GM18873 (cell line): ENCODE data around the gene ANK2.

Experiments
- ATAC-seq: cut with Tn5 transposase; IDR thresholded peaks from one replicate; pipeline ENCODE4 v1.9.1; 2021; ENCODE audit warnings: mild to moderate bottlenecking, moderate library complexity, moderate number of reproducible peaks; ENCODE audit not compliant: unreplicated experiment, low FRiP score

The ANK2 gene

DNA sequence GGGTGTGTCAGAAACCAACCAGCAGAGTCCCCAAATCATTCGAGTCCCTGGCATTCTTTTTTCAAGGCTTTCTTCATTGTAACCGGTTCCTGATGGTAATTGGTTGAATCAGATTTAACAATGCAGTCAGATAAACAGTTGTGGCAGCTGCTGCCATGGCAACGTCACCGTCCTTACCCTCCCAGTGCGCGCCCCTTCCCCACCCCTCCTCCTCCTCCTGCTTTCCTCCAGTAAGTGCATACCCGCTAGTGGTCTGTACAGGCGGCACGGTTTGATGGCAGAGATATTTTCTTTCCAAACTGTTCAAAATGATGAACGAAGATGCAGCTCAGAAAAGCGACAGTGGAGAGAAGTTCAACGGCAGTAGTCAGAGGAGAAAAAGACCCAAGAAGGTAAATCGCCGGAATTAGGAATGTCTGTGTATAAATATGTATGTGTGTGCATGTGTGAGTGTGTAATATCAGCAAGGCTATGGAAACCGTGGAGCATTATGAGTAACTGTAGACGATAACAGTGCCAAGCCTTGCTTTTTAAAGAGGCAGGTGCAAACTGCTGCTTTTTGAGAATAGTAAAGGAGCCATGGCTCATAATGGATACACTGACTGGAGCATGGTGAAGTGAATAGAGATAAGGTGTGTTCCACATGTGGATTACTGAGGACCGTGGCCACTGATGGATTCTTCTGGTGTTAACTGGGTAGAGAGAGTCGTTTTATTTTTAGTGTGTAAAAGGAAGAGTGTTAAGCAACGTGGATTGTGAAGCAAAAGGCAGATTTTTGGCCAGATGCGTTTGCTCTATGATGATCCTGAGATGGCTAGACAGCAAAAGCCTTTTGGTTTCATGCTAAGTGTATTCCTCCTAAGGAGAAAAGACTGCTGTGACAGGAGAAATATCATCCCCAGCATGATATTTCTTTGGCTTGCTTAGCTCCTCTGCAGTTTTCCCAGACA lies at the start of gene ANK2:
Gene ANK2 (plus strand): TSS at position 233 of the 950 bp plus-strand sequence. CDS start 76 bp downstream, at position 309.
- no peak for ATAC-seq

DNA sequence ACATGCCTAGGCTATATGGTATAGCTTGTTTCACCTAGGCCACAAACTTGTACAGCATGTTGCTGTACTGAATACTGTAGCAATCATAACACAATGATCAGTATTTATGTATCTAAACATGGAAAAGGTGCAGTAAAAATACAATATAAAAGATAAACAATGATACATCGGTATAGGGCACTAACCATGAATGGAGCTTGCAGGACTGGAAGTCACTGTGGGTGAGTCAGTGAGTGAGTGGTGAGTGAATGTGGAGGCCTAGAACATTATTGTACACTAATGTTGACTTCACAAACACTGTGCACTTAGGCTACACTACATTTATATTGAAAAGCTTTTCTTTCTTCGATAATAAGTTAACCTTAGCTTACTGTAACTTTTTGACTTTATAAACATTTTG lies 45.6 kb upstream of the ANK2 start:
- ATAC-seq = no peak

DNA sequence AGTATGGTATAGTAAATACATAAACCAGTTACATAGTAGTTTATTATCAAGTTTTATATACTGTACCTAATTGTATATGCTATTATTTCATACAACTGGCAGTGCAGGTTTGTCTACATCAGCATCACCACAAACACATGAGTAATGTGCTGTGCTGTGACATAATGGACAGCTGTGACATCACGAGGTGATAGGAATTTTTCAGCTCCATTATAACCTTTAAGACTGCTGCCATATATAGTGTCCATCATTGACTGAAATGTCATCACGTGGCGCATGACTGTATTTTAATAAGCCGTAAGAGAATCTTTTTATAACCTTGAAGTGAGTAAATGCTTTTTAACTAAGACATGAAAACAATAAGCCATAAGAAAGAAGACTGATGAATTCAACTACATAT lies 44.8 kb upstream of the ANK2 start:
- no peak for ATAC-seq

DNA sequence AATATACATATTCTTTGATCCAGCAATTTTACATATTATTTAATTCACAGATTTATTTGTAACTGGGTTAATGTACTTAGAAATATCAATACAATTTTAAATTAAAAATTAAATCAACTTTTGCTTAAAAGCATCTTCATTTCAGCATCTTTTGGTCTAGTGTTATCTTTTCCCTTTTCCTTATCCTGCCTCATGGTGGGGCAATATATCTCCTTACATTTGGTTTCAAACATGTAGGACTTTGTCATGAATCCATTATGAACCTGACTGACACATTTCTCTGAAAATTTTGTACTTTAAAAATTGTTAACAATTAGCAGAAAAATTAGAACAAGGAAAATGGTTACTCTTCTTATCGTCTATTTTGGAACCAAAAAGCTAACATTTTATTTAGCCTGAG lies 42.8 kb upstream of the ANK2 start:
- no peak for ATAC-seq

DNA sequence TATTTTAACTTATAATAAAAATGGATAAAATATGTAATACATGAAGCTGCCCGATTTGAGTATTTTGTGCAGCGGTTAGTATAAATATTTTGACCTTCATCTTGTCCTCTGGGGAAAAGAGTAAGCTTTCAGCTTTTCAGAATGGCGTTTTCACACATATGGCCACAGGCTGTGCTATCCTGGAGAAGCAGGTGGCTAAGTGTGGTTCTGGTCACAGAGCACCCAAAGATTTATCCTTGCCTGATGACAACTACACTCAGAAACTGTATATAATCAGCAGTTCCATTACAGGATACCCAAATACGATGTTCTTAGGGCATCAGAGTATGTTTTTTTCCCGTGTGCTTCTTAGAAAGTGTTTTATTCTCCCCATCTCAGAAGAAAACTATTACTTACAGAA lies 42.3 kb upstream of the ANK2 start:
- ATAC-seq = no peak

DNA sequence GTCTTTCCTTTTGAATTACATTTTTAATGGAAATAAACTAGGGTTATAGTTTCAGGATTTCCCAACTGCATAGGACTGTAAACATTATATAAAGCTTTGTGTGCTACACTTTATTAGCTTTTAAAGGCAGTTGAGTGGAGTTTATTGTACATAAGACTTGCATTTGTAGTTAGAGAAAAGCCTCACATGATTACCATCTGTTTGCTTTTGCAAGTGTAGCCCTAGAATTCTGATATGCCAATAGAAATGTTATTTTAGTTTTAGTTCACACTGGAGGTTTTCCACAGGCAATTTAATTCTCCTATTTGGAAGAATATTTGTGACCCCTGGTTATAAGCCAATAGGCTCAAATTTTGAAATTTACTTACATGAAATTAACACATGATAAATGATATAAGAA lies 41.3 kb upstream of the ANK2 start:
- no peak for ATAC-seq

DNA sequence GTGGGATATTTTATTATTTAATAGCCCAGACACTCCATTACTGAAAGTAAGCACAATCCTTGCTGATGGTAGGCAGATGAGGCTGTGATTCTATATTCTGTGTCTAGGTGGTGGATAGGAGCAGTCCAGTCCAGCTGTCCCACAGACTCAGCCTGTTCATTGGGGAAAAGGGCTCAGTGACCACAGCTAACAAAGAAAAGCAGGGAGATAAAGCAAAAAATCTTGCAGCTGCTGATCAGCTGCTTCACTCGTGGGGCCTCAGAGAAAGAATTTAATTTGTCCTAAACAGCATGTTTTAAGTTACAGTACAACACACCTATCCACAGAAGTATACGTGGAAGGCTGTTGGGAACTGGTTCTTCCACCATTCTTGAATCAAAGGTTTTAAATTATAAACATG lies 40.7 kb upstream of the ANK2 start:
- ATAC-seq = no peak

DNA sequence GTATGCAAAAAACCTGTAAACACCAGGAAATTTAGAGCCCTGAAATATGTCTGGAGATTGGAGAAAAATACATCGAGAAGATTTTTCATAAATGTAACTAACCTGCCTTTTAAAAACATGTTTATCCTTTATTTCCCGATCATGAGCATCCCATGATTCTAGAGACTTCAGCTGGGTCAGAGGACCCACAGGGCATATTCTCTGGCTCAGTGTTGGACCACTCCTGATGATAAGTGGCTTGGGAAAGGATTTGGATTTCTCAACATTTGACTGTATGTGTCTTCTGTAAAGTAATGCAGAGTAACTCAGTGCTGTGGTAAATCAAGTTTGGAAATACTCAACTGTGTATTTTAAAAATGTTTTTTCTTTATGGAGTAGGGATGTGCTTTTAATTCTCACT lies 40.0 kb upstream of the ANK2 start:
- no peak for ATAC-seq

DNA sequence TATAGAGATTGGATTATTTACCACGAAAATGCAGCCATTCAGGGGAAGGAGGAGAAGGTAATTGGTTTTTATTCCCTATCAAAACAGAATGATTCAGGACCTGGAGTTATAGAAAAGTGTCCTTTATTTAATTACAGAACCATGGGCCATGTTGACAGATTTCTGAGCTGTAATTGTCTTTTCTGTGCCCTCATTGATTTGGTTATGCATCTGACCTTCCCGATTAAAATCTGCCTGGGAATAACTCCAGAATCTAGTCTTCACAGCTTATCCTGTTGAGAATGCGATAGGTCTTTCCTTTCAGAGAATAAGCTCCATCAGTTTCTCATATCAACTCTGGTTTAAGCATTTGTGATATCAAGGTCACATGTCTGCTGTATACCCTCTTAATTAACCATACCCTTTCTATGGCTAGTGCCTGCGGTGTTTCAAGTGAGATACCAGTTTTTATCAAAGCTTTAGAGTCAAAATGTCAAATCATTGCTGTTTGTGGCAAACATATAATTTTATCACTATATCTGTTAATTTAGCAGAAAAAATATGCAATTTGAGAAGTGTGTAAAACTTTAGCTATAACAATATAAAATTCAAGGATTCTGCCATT lies 37.2 kb upstream of the ANK2 start:
- ATAC-seq = no peak

DNA sequence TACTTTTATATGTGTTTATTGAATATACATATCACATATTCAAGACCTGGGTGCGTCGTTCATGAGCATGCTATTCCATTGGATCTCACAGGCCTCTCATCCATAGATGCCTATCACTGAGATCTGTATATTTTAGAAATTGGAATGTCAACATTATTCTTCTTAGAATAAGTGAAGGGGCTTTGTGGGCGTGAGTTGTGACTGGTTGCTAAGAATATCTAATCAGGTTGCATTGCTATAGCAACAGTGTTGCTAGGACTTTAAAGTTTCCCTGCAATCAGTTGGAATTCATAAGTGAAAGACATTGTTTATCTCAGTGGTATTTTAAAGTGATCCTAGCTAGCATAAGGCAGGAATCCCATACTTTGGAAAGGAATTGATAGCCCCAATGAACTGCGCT lies 36.7 kb upstream of the ANK2 start:
- ATAC-seq = no peak

DNA sequence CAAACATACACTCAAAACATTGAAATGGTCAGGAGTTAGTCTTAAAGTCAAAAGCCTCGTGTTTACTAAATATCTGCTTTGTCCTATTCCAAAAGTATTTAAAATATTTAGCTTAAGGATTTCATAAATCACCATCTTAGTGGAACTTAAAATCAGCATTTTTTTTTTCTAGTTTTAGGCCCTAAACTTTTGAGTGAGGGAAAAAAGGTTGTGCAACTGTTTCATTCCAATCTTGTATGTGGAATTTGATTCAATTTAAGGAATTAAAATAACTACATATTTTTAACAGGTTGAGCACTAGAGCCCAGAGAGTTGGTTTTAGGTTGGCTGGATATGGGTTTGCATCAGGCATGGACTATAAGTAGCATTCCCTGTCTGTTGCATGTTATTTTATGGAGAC lies 35.7 kb upstream of the ANK2 start:
- ATAC-seq = no peak

DNA sequence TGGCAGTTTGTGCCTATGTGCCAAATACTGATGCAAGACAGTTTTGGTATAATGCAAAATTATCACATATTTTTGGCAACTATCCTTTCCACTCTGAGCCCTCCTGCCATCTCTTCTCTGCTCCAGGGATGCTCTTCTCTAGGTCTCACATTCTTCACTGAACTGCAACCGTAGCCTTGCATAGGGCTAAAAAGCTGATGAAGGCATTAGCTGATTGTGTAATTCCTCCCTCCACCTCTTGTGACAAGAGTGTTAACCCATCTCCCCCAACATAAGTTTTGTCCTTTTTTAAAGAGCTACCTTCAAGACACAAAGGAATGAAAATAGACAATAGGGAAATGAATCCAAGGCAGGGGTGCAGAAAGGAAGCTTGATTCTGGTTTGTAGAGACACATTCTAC lies 33.1 kb upstream of the ANK2 start:
- ATAC-seq = no peak

DNA sequence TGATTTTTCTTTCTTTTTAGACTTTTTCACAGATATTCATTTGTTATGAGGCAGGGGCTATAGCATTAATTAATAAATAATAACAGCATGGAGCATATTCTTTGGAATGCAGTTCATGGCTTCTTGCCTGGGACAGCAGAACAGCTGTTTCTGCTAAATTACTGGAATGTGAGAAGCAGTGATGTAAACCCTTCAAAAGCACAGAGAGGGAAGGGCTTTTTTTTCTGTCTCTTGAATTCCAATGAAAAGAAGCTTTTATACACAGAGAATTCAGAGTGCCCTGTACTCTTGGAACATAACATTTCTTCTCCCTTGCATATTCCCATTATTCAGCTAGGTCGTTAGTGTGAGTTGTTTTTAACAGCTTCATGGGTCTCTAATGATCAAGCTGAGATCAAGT lies 28.5 kb upstream of the ANK2 start:
- no peak for ATAC-seq

DNA sequence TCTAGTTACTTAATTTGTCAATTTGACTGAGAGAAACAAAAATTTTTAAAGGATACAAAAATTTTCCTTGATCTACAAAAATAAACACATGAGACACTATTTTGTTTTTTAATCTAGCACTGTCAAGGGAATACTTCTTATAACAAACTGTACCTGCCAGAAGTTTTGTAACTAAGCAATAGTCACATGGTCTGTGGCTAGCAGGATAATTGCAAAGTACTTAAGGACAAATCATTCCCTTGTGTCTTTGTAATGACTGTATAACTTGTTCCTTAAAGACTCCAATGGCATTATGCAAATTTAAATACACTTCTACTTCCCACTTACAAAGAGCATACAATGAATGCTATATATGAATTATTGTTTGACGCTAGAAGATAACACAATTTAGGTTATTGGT lies 25.1 kb upstream of the ANK2 start:
- ATAC-seq = no peak

DNA sequence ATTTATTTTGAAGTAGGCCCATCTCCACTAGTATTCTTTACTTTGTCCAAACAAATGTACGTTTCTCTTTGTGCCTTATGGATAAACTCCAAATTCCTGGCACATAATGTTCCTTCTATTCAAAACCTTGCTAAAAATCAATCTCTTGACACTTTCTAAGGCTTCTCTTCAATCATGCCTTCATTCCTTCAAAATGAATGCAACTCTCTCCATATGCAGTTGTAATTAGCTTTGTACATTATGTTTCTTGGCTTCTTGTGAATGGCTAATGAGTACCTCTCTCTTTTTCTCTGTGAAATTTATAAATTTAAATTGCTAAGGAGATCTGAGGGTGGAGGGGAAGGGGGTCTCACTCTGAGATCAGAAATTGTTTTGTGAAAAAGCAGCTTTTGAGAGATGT lies 24.0 kb upstream of the ANK2 start:
- no peak for ATAC-seq

DNA sequence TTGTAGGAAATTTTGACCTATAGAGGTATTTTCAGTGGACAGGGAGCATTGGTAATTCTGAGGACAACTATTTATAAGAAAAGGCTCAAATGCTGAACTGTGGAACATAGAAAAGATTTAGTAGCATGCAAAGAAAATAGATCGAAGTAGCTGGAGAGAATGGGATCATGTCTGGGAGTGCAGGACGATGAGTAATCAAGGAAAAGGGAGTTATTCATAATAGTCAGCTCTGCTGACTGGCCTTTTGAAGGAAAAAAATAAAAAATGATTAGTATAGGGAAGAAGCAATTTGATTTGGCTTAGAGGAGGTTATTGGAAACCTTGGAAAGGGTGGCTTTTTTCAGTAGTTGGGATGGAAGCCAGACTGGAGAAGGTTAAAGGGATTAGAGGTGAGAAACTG lies 22.9 kb upstream of the ANK2 start:
- no peak for ATAC-seq

DNA sequence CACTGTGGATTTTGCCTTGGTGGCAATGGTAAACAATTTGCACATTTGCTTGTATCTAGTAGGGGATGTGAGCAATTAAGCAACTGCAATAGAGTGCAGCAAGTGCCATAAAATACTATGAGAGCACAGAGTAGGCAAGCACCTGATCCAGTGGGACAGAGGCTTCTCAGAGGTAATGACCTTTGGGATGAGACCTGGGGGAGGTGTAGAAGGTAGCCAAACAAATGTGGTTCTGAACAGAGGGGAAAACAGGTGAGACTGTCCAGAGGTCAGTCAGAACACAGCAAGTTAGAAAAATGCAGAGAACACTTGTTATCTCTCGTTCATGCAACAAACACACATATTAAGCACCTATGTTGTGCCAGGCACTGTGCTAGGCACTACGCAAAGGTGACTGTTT lies 21.4 kb upstream of the ANK2 start:
- no peak for ATAC-seq

DNA sequence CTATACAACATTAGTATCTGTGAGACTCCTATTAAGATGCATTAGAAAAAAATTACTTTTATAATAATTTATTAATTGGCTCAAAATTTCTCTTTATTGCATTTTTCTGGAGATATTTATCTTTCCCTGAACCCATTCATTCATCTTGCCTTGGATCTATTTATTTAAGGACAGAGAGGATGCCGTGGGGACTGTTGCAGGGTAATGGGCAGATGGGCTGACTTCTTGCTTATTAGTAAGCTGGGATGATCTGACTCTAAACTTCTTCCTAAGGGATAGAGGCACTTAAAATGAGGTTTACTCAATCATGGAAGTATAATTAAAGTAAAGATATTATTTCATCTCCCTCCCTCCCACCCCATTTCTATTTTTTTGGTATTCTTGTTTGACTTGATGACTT lies 18.2 kb upstream of the ANK2 start:
- ATAC-seq = no peak

DNA sequence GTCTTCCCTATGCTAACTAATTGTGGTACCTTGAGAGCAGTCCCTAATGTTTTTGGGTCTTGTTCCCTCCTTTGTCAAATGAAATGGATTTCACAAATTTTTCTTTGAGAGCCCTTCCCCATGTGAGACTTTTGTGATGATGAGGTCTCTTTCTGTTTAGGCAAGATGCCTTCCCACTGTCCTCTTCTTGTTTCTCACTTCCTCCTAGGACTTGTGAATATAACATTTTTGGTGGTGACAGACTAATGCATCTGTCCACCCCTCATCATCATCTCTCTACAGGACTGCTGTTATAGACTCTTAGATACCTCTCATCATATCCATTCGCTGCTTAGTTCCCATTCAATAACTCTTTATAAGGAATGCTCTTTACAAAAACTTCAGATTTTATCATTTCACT lies 8.7 kb upstream of the ANK2 start:
- ATAC-seq = no peak

DNA sequence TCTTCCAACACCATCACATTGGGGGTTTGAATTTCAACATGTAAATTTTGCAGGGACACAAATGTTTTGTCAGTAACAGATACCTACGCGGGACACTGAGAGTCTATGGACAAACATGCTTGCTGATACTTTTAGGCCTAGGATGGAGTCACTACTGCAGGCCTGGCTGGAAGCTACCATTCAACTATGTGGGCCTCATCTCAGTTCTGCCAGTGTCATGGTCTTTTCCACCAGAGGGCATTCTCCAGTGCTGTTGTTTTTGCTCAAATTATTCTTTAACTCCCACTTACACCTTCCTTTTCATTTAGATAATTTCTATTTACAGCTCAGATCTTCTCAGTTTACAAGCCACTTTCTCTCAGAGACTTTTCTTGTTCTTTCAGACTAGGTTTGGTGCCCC lies 7.0 kb upstream of the ANK2 start:
- no peak for ATAC-seq

DNA sequence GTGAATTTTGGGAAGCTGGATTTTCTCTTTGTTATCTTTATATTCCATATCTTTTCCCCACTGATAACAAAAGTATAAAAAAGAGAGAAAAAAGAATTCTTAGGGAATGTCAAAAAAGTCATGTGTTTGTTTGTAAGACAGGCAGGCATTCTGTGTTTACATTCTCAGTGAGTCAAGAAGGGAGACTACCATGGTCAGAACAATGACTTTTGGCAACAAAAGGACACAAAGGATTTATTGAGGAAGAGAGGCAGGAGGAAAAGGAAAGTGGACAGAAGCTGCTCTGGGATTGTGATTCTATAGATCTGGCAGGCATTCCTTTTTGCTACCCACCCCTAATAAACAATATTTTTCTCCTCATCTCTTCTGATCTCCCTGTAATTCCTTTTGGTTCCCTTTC lies 5.9 kb upstream of the ANK2 start:
- no peak for ATAC-seq

DNA sequence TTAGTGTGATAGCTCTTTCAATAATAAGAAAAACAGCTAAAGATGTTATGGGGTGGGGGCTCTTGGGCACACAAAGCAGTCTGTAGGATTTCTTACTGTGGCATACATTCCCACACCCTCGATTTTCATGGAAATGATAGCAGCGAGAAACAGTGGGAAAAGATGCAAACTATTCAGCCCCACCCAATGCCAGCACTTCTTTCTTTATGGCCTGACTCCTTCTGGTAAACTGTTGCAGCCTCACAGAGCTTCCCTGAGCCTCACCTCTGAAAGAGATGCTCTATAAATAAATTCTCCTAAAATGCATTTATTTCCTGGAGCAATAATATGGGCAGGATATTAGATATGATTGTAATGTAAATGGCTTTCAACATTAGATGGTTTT lies 910 bp downstream of the ANK2 start:
- no peak for ATAC-seq
